Measurements from ENCODE around the gene FOXN1. TPM values are rescaled to one million over a fixed set of nuclear protein-coding genes. Genes with fewer than 3 reads are reported as not detected.
"Not testable (repeated sequence)": the region's sequence is repeated elsewhere in the genome, so short reads cannot be mapped to it uniquely, and the experiment has no call there.

FOXN1 gene
- total and polyA plus RNA-seq, 10 donors, result not detected

- DNase-seq, result no peak
- H3K36me3 ChIP-seq, result peaks cover 0 to 26% (median 0%) of the 10 kb centered on the region in 6 donors
- 90 to 96% (median 93%) methylated on average over 7 of the region's 7 CpGs for WGBS, 5 donors
- TF ChIP-seq POLR2A (IDR thresholded peaks at IDR 0.05), result no peak
- TF ChIP-seq CTCF (IDR thresholded peaks at IDR 0.05 in 8 of 11, conservative IDR thresholded peaks at IDR 0.05 in 3 of 11), result peak in 1 of 11 experiments; percentile 16
- no peak overlapping the region for H3K4me3 ChIP-seq
- no peaks in the 10 kb centered on the region for H3K27me3 ChIP-seq (replicated peaks in 1 of 7)
- H3K4me1 ChIP-seq, result peaks cover 19 to 60% (median 42%) of the 10 kb centered on the region in 6 donors
- H3K27ac ChIP-seq, result no peak overlapping the region
- H3K9me3 ChIP-seq, result no peaks in the 10 kb centered on the region
- intact Hi-C loops (cut with DNase I; ENCODE audit: low total_unique reads), result no loop called here
Measured at GRCh38 chr17:28574526-28574925, 68.4 kb downstream of the FOXN1 start.

DNA sequence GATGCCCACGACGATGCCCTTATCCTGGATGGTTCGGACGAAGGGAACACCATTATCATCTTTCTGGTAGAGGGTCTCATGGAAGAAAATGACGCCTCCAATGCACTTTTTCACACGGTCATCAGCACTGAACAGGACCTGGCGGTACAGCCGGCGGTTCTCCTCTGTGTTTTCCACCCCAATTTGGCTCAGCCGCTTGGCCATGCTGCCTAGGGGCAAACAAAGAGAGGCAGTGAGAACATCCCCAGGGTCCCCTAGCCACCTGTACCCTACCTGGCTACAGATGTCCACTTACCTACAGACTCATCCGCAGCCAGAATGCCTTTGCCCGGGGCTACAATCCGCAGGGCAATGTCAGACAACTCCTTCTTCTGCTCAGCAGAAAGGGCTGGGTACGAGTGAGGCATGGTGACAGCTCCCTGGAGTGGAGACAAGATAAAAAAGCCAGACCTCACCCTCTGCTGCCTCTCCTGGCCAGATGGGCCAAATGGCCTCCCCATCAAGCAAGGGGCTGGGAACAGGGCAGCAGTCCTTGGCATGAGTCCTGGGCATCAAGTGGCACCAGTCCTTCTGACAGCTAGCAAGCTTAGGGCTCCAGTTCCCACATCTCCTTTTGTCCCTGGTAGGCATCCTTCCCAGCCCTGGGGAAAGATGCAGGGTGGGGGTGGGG lies 69.1 kb downstream of the FOXN1 start:
- TF ChIP-seq POLR2AphosphoS5 (IDR thresholded peaks at IDR 0.05), result no peak
- TF ChIP-seq CTCF (IDR thresholded peaks at IDR 0.05 in 8 of 11, conservative IDR thresholded peaks at IDR 0.05 in 3 of 11), result no peak
- TF ChIP-seq POLR2A (IDR thresholded peaks at IDR 0.05), result no peak
- intact Hi-C loops (cut with DNase I; ENCODE audit: low total_unique reads), result no loop called here
- Histone ChIP-seq H3K4me3 (peak overlapping the region in 1 of 8 donors; percentile 16), H3K36me3 (peaks cover 0 to 31% (median 0%) of the 10 kb centered on the region in 6 donors), H3K9me3 (no peaks in the 10 kb centered on the region), H3K4me1 (peaks cover 14 to 53% (median 34%) of the 10 kb centered on the region in 6 donors), H3K27ac (no peak overlapping the region), H3K27me3 (replicated peaks in 1 of 7) (no peaks in the 10 kb centered on the region)
- DNase-seq, result no peak
- WGBS, 5 donors, result 92 to 96% (median 96%) methylated on average over 14 of the region's 14 CpGs

GRCh38 chr17:28576016-28576415 lies 69.9 kb downstream of the FOXN1 start:
- Histone ChIP-seq H3K4me1 (peaks cover 11 to 45% (median 30%) of the 10 kb centered on the region in 6 donors), H3K36me3 (peaks cover 0 to 36% (median 0%) of the 10 kb centered on the region in 6 donors), H3K4me3 (peak overlapping the region in 1 of 8 donors; percentile 16)
- intact Hi-C loops (cut with DNase I; ENCODE audit: low total_unique reads); H3K27ac ChIP-seq; H3K9me3 ChIP-seq; H3K27me3 ChIP-seq (replicated peaks in 1 of 7); DNase-seq: not testable (repeated sequence)
- 65 to 72% (median 70%) methylated on average over 3 of the region's 3 CpGs for WGBS, 5 donors

DNA sequence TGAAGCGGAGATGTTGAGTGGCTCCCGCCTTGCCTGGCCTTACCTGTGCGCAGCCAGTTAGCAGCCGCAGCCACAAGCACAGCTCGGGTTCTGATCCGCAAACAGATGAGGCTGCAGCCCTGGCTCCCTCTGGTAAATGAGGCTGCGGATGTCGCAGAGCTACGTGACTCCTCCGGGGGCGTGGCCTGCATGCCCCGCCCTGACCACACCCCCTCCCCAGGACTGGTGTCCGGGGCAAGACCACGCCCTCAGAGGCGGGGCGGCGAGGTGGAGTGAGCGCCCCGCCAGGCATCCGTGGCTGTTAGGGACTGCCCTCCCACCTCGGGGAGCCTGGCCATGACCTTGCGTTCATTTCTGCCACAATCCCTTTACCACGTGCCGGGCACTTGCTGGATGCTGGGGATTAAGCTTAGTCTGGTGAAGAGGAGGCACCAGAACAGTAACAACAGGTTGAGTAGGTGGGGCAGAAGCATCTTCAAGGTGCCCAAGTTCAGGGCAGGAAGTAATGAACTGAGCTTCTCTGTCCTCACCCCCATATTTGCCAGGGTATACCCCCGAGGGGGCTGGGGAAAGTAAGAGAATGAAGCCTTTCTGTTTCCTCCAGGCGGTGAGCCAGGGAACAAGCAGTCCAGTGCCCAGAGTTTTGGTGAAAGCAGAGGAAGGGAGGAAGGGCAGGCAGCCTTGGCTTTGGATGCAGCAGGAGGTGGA lies 70.8 kb downstream of the FOXN1 start, which contains the start of gene ALDOC:
Gene ALDOC (minus strand): TSS at position 138 of the 708 bp plus-strand sequence. CDS start 1,363 bp downstream, outside the sequence.
- peak; percentile 100 for DNase-seq
- Histone ChIP-seq H3K36me3 (peaks cover 0 to 40% (median 0%) of the 10 kb centered on the region in 6 donors), H3K4me3 (peak within 1 kb of the TSS in 6 of 8 donors; percentile 8 to 63 (median 30)), H3K27ac (peak within 1 kb of the TSS; percentile 57 to 80 (median 70)), H3K27me3 (replicated peaks in 1 of 7) (no peaks in the 10 kb centered on the region), H3K9me3 (no peaks in the 10 kb centered on the region), H3K4me1 (peaks cover 10 to 43% (median 27%) of the 10 kb centered on the region in 6 donors)
- whole genome bisulfite sequencing, 5 donors, result 4 to 10% (median 5%) methylated on average over 16 to 26 of the region's 26 CpGs
- peak; percentile 98 to 99 (median 98) for TF ChIP-seq POLR2AphosphoS5 (IDR thresholded peaks at IDR 0.05)
- peak in 2 of 3 donors; percentile 79 to 92 for TF ChIP-seq POLR2A (IDR thresholded peaks at IDR 0.05)
- TF ChIP-seq CTCF (IDR thresholded peaks at IDR 0.05 in 8 of 11, conservative IDR thresholded peaks at IDR 0.05 in 3 of 11), result peak in 3 of 11 experiments; percentile 6 to 21 (median 12)
- intact Hi-C loops (cut with DNase I; ENCODE audit: low total_unique reads), result no loop called here
